A673 (cell line): ENCODE data around the gene PCDHGB4. TPM values are rescaled to one million over a fixed set of nuclear protein-coding genes. Genes with fewer than 3 reads are reported as not detected.
"Not testable (repeated sequence)": the region's sequence is repeated elsewhere in the genome, so short reads cannot be mapped to it uniquely, and the experiment has no call there.

Experiments used
- BruUV-seq: library from RNA; stranded (reverse); fragments of 400-500 nt; replicated peaks from 2 replicates; lab custom pipeline; 2021; lab: Mats Ljungman, UMichigan
- CTCF ChIA-PET: fragments of 300-600 bp; sonication (Branson Sonifier 250); formaldehyde crosslinking; loops from one replicate; lab custom pipeline; 2022; ENCODE audit warnings: antibody characterized with exemption; lab: Charles Lee
- POLR2A ChIA-PET: fragments of 300-600 bp; sonication (Branson Sonifier 250); formaldehyde crosslinking; loops from one replicate; lab custom pipeline; 2022; ENCODE audit warnings: antibody characterized with exemption; ENCODE audit not compliant: low non-redundant PET; lab: Charles Lee
- DNase-seq: peaks from one replicate; pipeline ENCODE4 v3.0.0-alpha.2; 2015; ENCODE audit warnings: low spot score
- H3K27ac ChIP-seq: fragments of 200-600 bp; sonication (generic); 2 replicates; pipeline ENCODE4 v1.5.1; 2016; ENCODE audit warnings: mixed run types, low read depth, mild to moderate bottlenecking, mixed read lengths, antibody characterized with exemption, low read length; ENCODE audit not compliant: poor library complexity, severe bottlenecking
- H3K27me3 ChIP-seq: fragments of 200-600 bp; sonication (generic); replicated peaks from 2 replicates; pipeline ENCODE4 v1.6.1; 2017; ENCODE audit warnings: mixed run types, low read depth, mild to moderate bottlenecking, mixed read lengths, antibody characterized with exemption, low read length; ENCODE audit not compliant: insufficient read depth, poor library complexity
- H3K36me3 ChIP-seq: fragments of 200-600 bp; sonication (generic); 2 replicates; pipeline ENCODE4 v1.6.1; 2016; ENCODE audit warnings: mixed run types, mild to moderate bottlenecking, mixed read lengths, antibody characterized with exemption, low read length; ENCODE audit not compliant: insufficient read depth, poor library complexity, severe bottlenecking
- H3K4me1 ChIP-seq: fragments of 200-600 bp; sonication (generic); 2 replicates; pipeline ENCODE4 v1.6.1; 2017; ENCODE audit warnings: mixed run types, mild to moderate bottlenecking, mixed read lengths, antibody characterized with exemption, low read length; ENCODE audit not compliant: insufficient read depth, poor library complexity, severe bottlenecking
- H3K4me3 ChIP-seq: fragments of 200-600 bp; sonication (generic); 2 replicates; pipeline ENCODE4 v1.5.1; 2016; ENCODE audit warnings: low read depth, mixed run types, mild to moderate bottlenecking, mixed read lengths, low read length; ENCODE audit not compliant: poor library complexity, severe bottlenecking
- H3K9me3 ChIP-seq: fragments of 200-600 bp; sonication (generic); 2 replicates; pipeline ENCODE4 v1.6.1; 2016; ENCODE audit warnings: mixed run types, low read depth, mild to moderate bottlenecking, mixed read lengths, antibody characterized with exemption, low read length; ENCODE audit not compliant: poor library complexity, severe bottlenecking
- CTCF ChIP-seq: fragments of 300-800, 200-600 bp; sonication (generic); conservative IDR thresholded peaks from 2 replicates; pipeline ENCODE4 v1.5.1; 2017; ENCODE audit warnings: low read depth, mild to moderate bottlenecking, antibody characterized with exemption, low read length, moderate library complexity, mixed read lengths
- EZH2 ChIP-seq: fragments of 200-600 bp; sonication (generic); IDR thresholded peaks from 2 replicates; pipeline ENCODE4 v1.6.1; 2017; ENCODE audit warnings: borderline replicate concordance, low read depth, mild to moderate bottlenecking, mixed read lengths, antibody characterized with exemption, low read length; ENCODE audit not compliant: poor library complexity, severe bottlenecking
- intact Hi-C: fragments of 100-400 bp; cut with micrococcal nuclease; formaldehyde crosslinking; loops from one replicate; pipeline ENCODE4 v1.10.0; 2022; ENCODE audit not compliant: unreplicated experiment
- total RNA-seq: library from RNA; stranded (reverse); gene quantifications from 2 replicates; pipeline ENCODE4 v1.2.3, GENCODE V29; 2021

PCDHGB4 gene
- total RNA-seq, 1 experiment from 2014 or later: 2.5 TPM

- no peaks in the 10 kb centered on the region for H3K4me1 ChIP-seq
- no peak overlapping the region for H3K4me3 ChIP-seq
- no peak for DNase-seq
- H3K36me3 ChIP-seq: peaks cover 45% of the 10 kb centered on the region
- peaks cover 83% of the 10 kb centered on the region for H3K9me3 ChIP-seq
- BruUV-seq: no TSS peak
- intact Hi-C loops: no loop called here
- ChIA-PET CTCF (no interaction called here), POLR2A (no interaction called here)
- H3K27me3 ChIP-seq: no peaks in the 10 kb centered on the region
- TF ChIP-seq CTCF (no peak), EZH2 (no peak)
- H3K27ac ChIP-seq: no peak overlapping the region
Measured at GRCh38 chr5:141403387-141403786, 15.9 kb downstream of the PCDHGB4 start.

- CTCF ChIA-PET, H3K27ac ChIP-seq, intact Hi-C loops, DNase-seq, POLR2A ChIA-PET, H3K27me3 ChIP-seq, H3K4me3 ChIP-seq, H3K4me1 ChIP-seq, BruUV-seq: not testable (repeated sequence)
- peaks cover 81% of the 10 kb centered on the region for H3K9me3 ChIP-seq
- H3K36me3 ChIP-seq: peaks cover 48% of the 10 kb centered on the region
Measured at GRCh38 chr5:141407790-141408505, 20.4 kb downstream of the PCDHGB4 start, which contains the start of gene PCDHGB6. TSS of gene PCDHGB6 (plus strand) at chr5:141408021. CDS start at chr5:141408203, 182 bp downstream.

- H3K4me1 ChIP-seq: no peaks in the 10 kb centered on the region
- H3K27ac ChIP-seq: no peak overlapping the region
- H3K27me3 ChIP-seq: no peaks in the 10 kb centered on the region
- intact Hi-C loops: no loop called here
- H3K4me3 ChIP-seq: no peak overlapping the region
- no TSS peak for BruUV-seq
- ChIA-PET POLR2A (no interaction called here), CTCF (no interaction called here)
- no peak for DNase-seq
- peaks cover 83% of the 10 kb centered on the region for H3K9me3 ChIP-seq
- TF ChIP-seq CTCF (no peak), EZH2 (no peak)
- peaks cover 51% of the 10 kb centered on the region for H3K36me3 ChIP-seq
Measured at GRCh38 chr5:141409598-141410306, 22.3 kb downstream of the PCDHGB4 start.
